Tibial nerve (tissue), 4 donors: ENCODE data around the gene DPH5. TPM values are rescaled to one million over a fixed set of nuclear protein-coding genes. Genes with fewer than 3 reads are reported as not detected.

ENCODE experiments used
- DNase-seq, 2 donors: peaks; one replicate each; pipeline ENCODE4 v3.0.0-alpha.2; 2019; ENCODE audit warnings: low spot score in 2 of 2
- H3K27ac ChIP-seq, 4 donors: fragments of 200-600 bp; sonication (generic) in 3 of 4; one replicate each; pipeline ENCODE4 v1.5.1; 2017 to 2019; ENCODE audit warnings: mild to moderate bottlenecking in 1 of 4
- H3K27me3 ChIP-seq, 2 donors: fragments of 200-600 bp; sonication (generic) in 1 of 2; one replicate each; pipeline versions ENCODE4 v1.5.1 to v1.6.0; 2017 to 2019
- H3K36me3 ChIP-seq, 3 donors: fragments of 200-600 bp; sonication (generic); one replicate each; pipeline ENCODE4 v1.5.1; 2018 to 2019
- H3K4me1 ChIP-seq, 4 donors: fragments of 200-600 bp; sonication (generic) in 3 of 4; one replicate each; pipeline ENCODE4 v1.5.1; 2017 to 2019
- H3K4me3 ChIP-seq, 4 donors: fragments of 200-600 bp; sonication (generic) in 3 of 4; one replicate each; pipeline ENCODE4 v1.5.1; 2017 to 2019; ENCODE audit warnings: mild to moderate bottlenecking in 1 of 4, moderate library complexity in 1 of 4
- H3K9me3 ChIP-seq, 4 donors: fragments of 200-600 bp; sonication (generic) in 3 of 4; one replicate each; pipeline ENCODE4 v1.5.1; 2017 to 2019
- CTCF ChIP-seq, 5 experiments: fragments of 200-600 bp in 3 of 5; fragments of 450-650 bp in 2 of 5; sonication (generic) in 3 of 5; IDR thresholded peaks; one replicate each; pipeline ENCODE4 v1.5.1; 2016 to 2019; ENCODE audit warnings: antibody characterized with exemption in 5 of 5, mild to moderate bottlenecking in 3 of 5, moderate library complexity in 2 of 5
- EP300 ChIP-seq, 2 donors: sonication (generic); formaldehyde crosslinking; IDR thresholded peaks; one replicate each; pipeline ENCODE4 v1.6.1; 2017; ENCODE audit warnings: antibody characterized with exemption in 2 of 2, mild to moderate bottlenecking in 1 of 2
- POLR2A ChIP-seq, 2 donors: fragments of 450-650 bp; IDR thresholded peaks; one replicate each; pipeline ENCODE4 v1.6.1; 2017; ENCODE audit warnings: antibody characterized with exemption in 2 of 2, mild to moderate bottlenecking in 2 of 2, moderate library complexity in 2 of 2
- WGBS, 2 donors: methylation state at CpG; one replicate each; pipeline ENCODE4 v1.1.5; 2018; 5-methylcytosine and 5-hydroxymethylcytosine counted together
- total RNA-seq, 4 donors: library from RNA; depleted of rRNA; stranded (reverse); fragments of >200 nt; gene quantifications; one replicate each; pipeline ENCODE4 v1.1.0, GENCODE V29; 2016

DPH5 gene
- total RNA-seq, 4 donors from 2014 or later, result 11.0 to 21.9 (median 17.8) TPM

- Histone ChIP-seq H3K9me3 (no peaks in the 10 kb centered on the region), H3K27ac (no peak overlapping the region), H3K4me1 (no peaks in the 10 kb centered on the region), H3K36me3 (peaks cover 0 to 27% (median 0%) of the 10 kb centered on the region in 3 donors), H3K4me3 (no peak overlapping the region), H3K27me3 (no peaks in the 10 kb centered on the region)
- no peak for DNase-seq
- WGBS, 2 donors, result 31 to 41% methylated on average over 1 of the region's 1 CpG
- no peak for TF ChIP-seq POLR2A (IDR thresholded peaks at IDR 0.05)
- TF ChIP-seq EP300 (IDR thresholded peaks at IDR 0.05), result no peak
- no peak for TF ChIP-seq CTCF (IDR thresholded peaks at IDR 0.05)
Measured at GRCh38 chr1:100972185-100972584, 53.4 kb downstream of the DPH5 start.

GRCh38 chr1:100971021-100971420 lies 54.6 kb downstream of the DPH5 start:
- TF ChIP-seq EP300 (IDR thresholded peaks at IDR 0.05), result no peak
- TF ChIP-seq POLR2A (IDR thresholded peaks at IDR 0.05), result no peak
- no peak for TF ChIP-seq CTCF (IDR thresholded peaks at IDR 0.05)
- DNase-seq, result no peak
- 95 to 97% methylated on average over 1 of the region's 1 CpG for WGBS, 2 donors

GRCh38 chr1:100969327-100969726 lies 56.3 kb downstream of the DPH5 start:
- 50 to 59% methylated on average over 2 of the region's 2 CpGs for WGBS, 2 donors
- Histone ChIP-seq H3K36me3 (peaks cover 0 to 25% (median 0%) of the 10 kb centered on the region in 3 donors), H3K27ac (no peak overlapping the region), H3K4me1 (no peaks in the 10 kb centered on the region), H3K9me3 (no peaks in the 10 kb centered on the region), H3K4me3 (no peak overlapping the region), H3K27me3 (no peaks in the 10 kb centered on the region)
- no peak for TF ChIP-seq POLR2A (IDR thresholded peaks at IDR 0.05)
- no peak for TF ChIP-seq CTCF (IDR thresholded peaks at IDR 0.05)
- no peak for TF ChIP-seq EP300 (IDR thresholded peaks at IDR 0.05)
- DNase-seq, result no peak

More at GRCh38 chr1:100971021-100971420, 54.6 kb downstream of the DPH5 start:
- no peaks in the 10 kb centered on the region for H3K9me3 ChIP-seq
- H3K27ac ChIP-seq, result no peak overlapping the region
- no peaks in the 10 kb centered on the region for H3K27me3 ChIP-seq
- H3K4me1 ChIP-seq, result no peaks in the 10 kb centered on the region
- H3K4me3 ChIP-seq, result no peak overlapping the region
- H3K36me3 ChIP-seq, result peaks cover 0 to 35% (median 0%) of the 10 kb centered on the region in 3 donors

- no peak for DNase-seq
- no peaks in the 10 kb centered on the region for H3K9me3 ChIP-seq
- H3K27ac ChIP-seq, result no peak overlapping the region
- peaks cover 0 to 25% (median 0%) of the 10 kb centered on the region in 3 donors for H3K36me3 ChIP-seq
- no peaks in the 10 kb centered on the region for H3K4me1 ChIP-seq
- WGBS, 2 donors, result 74 to 82% methylated on average over 1 of the region's 1 CpG
- H3K4me3 ChIP-seq, result no peak overlapping the region
- H3K27me3 ChIP-seq, result no peaks in the 10 kb centered on the region
- TF ChIP-seq EP300 (IDR thresholded peaks at IDR 0.05) (no peak), CTCF (IDR thresholded peaks at IDR 0.05) (no peak), POLR2A (IDR thresholded peaks at IDR 0.05) (no peak)
Measured at GRCh38 chr1:100968621-100969020, 57.0 kb downstream of the DPH5 start.

GRCh38 chr1:100960098-100960497 lies 65.5 kb downstream of the DPH5 start:
- WGBS, 2 donors, result 75 to 79% methylated on average over 1 of the region's 1 CpG
- no peaks in the 10 kb centered on the region for H3K9me3 ChIP-seq
- no peaks in the 10 kb centered on the region for H3K27me3 ChIP-seq
- no peak for DNase-seq
- peaks cover 0 to 9% (median 1%) of the 10 kb centered on the region in 4 donors for H3K4me1 ChIP-seq
- peaks cover 0 to 4% (median 0%) of the 10 kb centered on the region in 3 donors for H3K36me3 ChIP-seq
- TF ChIP-seq CTCF (IDR thresholded peaks at IDR 0.05) (no peak), POLR2A (IDR thresholded peaks at IDR 0.05) (no peak), EP300 (IDR thresholded peaks at IDR 0.05) (no peak)
- H3K4me3 ChIP-seq, result no peak overlapping the region
- no peak overlapping the region for H3K27ac ChIP-seq
